K562 (cell line): ENCODE measurements around the gene WDR86. TPM values are rescaled to one million over a fixed set of nuclear protein-coding genes. Genes with fewer than 3 reads are reported as not detected.
A peak's percentile ranks its signal among the peaks of the same experiment; 100 is the strongest.

Experiments
- ATAC-seq: fragments of 200-7000 bp; cut with Tn5 transposase; 3 replicates; pipeline ENCODE4 v1.9.1; 2020; ENCODE audit warnings: moderate library complexity
- BruUV-seq: library from RNA; stranded (reverse); fragments of 400-500 nt; replicated peaks from 2 replicates; lab custom pipeline; 2021; lab: Mats Ljungman, UMichigan
- CTCF ChIA-PET: fragments of 300-600 bp; formaldehyde crosslinking; extraction: SDS; loops from one replicate; lab custom pipeline; 2021; ENCODE audit warnings: low intra/inter-chr PET ratio; lab: Yijun Ruan, JAX
- POLR2A ChIA-PET: fragments of 300-600, 350-650 bp; sonication (Branson Sonifier 250); formaldehyde crosslinking; extraction: SDS; loops from one replicate; lab custom pipeline; 2021; ENCODE audit warnings: antibody characterized with exemption, inconsistent platforms; lab: Yijun Ruan, JAX
- DNase-seq, 4 experiments: peaks; one replicate each; pipeline versions ENCODE4 v3.0.0 to v3.0.0-alpha.2; 2011 to 2018; ENCODE audit warnings: low spot score in 3 of 4, mixed read lengths in 3 of 4; ENCODE audit errors: extremely low read depth in 1 of 4
- FAIRE-seq: peaks from 2 replicates; lab custom pipeline; 2011; peaks lifted over from hg19 to GRCh38; lab: Jason Lieb, UNC
- H2AFZ ChIP-seq: 2 replicates; pipeline ENCODE4 v1.6.0; 2011; ENCODE audit warnings: low read depth, low read length, control low read depth, inconsistent platforms
- H3K27ac ChIP-seq: fragments of 200-600 bp; 3 replicates; pipeline ENCODE4 v1.8.0; 2011; ENCODE audit warnings: low read depth, mild to moderate bottlenecking, control low read depth, inconsistent platforms, low read length, moderate library complexity, mixed read lengths; ENCODE audit errors: extremely low read depth
- H3K27me3 ChIP-seq, 2 experiments: fragments of 300-600 bp in 1 of 2; 2 replicates in 1 of 2; 3 replicates in 1 of 2; pipeline versions ENCODE4 v1.6.0 to v1.8.0; 2011; ENCODE audit warnings: inconsistent platforms in 2 of 2, low read length in 2 of 2, mild to moderate bottlenecking in 1 of 2, mixed read lengths in 1 of 2, moderate library complexity in 1 of 2; ENCODE audit not compliant: control insufficient read depth in 2 of 2, insufficient read depth in 2 of 2
- H3K36me3 ChIP-seq: fragments of 300-600 bp; 3 replicates; pipeline ENCODE4 v1.8.0; 2011; ENCODE audit warnings: mild to moderate bottlenecking, low read length, inconsistent platforms; ENCODE audit not compliant: control insufficient read depth, insufficient read depth
- H3K4me1 ChIP-seq, 2 experiments: fragments of 200-600 bp in 1 of 2; replicated peaks in 1 of 2; 2 replicates in 1 of 2; 3 replicates in 1 of 2; pipeline versions ENCODE4 v1.5.1 to v1.8.0; 2011; ENCODE audit warnings: inconsistent platforms in 2 of 2, low read length in 2 of 2, mild to moderate bottlenecking in 1 of 2, mixed read lengths in 1 of 2, moderate library complexity in 1 of 2; ENCODE audit not compliant: control insufficient read depth in 2 of 2, insufficient read depth in 2 of 2
- H3K4me2 ChIP-seq: 2 replicates; pipeline ENCODE4 v1.6.1; 2011; ENCODE audit warnings: low read length, control low read depth, inconsistent platforms, mixed read lengths; ENCODE audit not compliant: insufficient read depth
- H3K4me3 ChIP-seq: fragments of 200-600 bp; sonication (generic), shearing (Covaris generic); 2 replicates; pipeline ENCODE4 v1.5.1; 2016; ENCODE audit warnings: control low read depth, inconsistent platforms
- H3K79me2 ChIP-seq: fragments of 200-600 bp; 3 replicates; pipeline ENCODE4 v1.8.0; 2011; ENCODE audit warnings: low read length, inconsistent platforms; ENCODE audit not compliant: control insufficient read depth, insufficient read depth
- H3K9ac ChIP-seq, 2 experiments: 2 replicates each; pipeline versions ENCODE4 v1.6.0 to v1.6.1; 2011; ENCODE audit warnings: low read depth in 2 of 2, low read length in 2 of 2, control low read depth in 1 of 2, inconsistent platforms in 1 of 2, mild to moderate bottlenecking in 1 of 2, mixed read lengths in 1 of 2; ENCODE audit not compliant: insufficient read depth in 1 of 2
- H3K9me1 ChIP-seq: one replicate; pipeline ENCODE4 v1.6.0; 2011; ENCODE audit warnings: inconsistent platforms, mild to moderate bottlenecking, low read length, moderate library complexity; ENCODE audit not compliant: control insufficient read depth, insufficient read depth
- H3K9me3 ChIP-seq: replicated peaks from 2 replicates; pipeline ENCODE4 v1.5.1; 2011; ENCODE audit warnings: low read depth, low read length, inconsistent platforms; ENCODE audit not compliant: control insufficient read depth, insufficient read depth
- H4K20me1 ChIP-seq: replicated peaks from 2 replicates; pipeline ENCODE4 v1.6.1; 2011; ENCODE audit warnings: low read length, inconsistent platforms, mixed read lengths; ENCODE audit not compliant: control insufficient read depth, insufficient read depth
- DACH1 ChIP-seq: fragments of 450-650 bp; IDR thresholded peaks from 2 replicates; pipeline ENCODE4 v1.6.1; 2018; ENCODE audit not compliant: partially characterized antibody
- FOXA1 ChIP-seq: fragments of 450-650 bp; IDR thresholded peaks from 2 replicates; pipeline ENCODE4 v1.6.1; 2016; ENCODE audit warnings: mild to moderate bottlenecking, borderline replicate concordance
- HEY1 ChIP-seq: fragments of 250-450 bp; sonication (Bioruptor Pico); IDR thresholded peaks from 2 replicates; pipeline ENCODE4 v1.5.0; 2020; ENCODE audit warnings: mild to moderate bottlenecking, moderate library complexity, borderline replicate concordance
- KLF1 ChIP-seq: fragments of 450-650 bp; IDR thresholded peaks from 2 replicates; pipeline ENCODE4 v1.6.1; 2016; ENCODE audit warnings: missing genetic modification characterization, missing compliant biosample characterization
- NCOA2 ChIP-seq, 2 experiments: fragments of 450-650 bp; IDR thresholded peaks; 2 replicates each; pipeline ENCODE4 v1.6.1; 2018; ENCODE audit warnings: mild to moderate bottlenecking in 2 of 2, moderate library complexity in 1 of 2; ENCODE audit not compliant: partially characterized antibody in 2 of 2
- NR1H2 ChIP-seq: sonication (generic); formaldehyde crosslinking; IDR thresholded peaks from 2 replicates; pipeline ENCODE4 v1.4.0; 2020; ENCODE audit warnings: mild to moderate bottlenecking, missing genetic modification reagents
- PTRF ChIP-seq: fragments of 450-650 bp; IDR thresholded peaks from 2 replicates; pipeline ENCODE4 v1.6.1; 2016; ENCODE audit warnings: mild to moderate bottlenecking, missing genetic modification characterization, missing compliant biosample characterization
- SNRNP70 ChIP-seq: fragments of 200-400 bp; formaldehyde crosslinking; optimal IDR thresholded peaks from 2 replicates; pipeline ENCODE3; 2017; ENCODE audit warnings: low read depth, low read length
- TCF7L2 ChIP-seq: fragments of 150-350 bp; IDR thresholded peaks from 2 replicates; pipeline ENCODE4 v1.6.1; 2016; ENCODE audit warnings: low read depth, mild to moderate bottlenecking, low read length, moderate library complexity
- THRAP3 ChIP-seq: fragments of 450-650 bp; IDR thresholded peaks from 2 replicates; pipeline ENCODE4 v1.6.1; 2016; ENCODE audit warnings: mild to moderate bottlenecking, inconsistent platforms, borderline replicate concordance
- ZFX ChIP-seq: sonication (generic); formaldehyde crosslinking; IDR thresholded peaks from 2 replicates; pipeline ENCODE4 v1.8.0; 2022; ENCODE audit warnings: mild to moderate bottlenecking, missing genetic modification reagents, moderate library complexity
- ZSCAN32 ChIP-seq: fragments of 450-650 bp; formaldehyde crosslinking; IDR thresholded peaks from 2 replicates; pipeline ENCODE4 v1.4.0; 2020; ENCODE audit warnings: mild to moderate bottlenecking, moderate library complexity
- WGBS: fragments of 100-300 bp; shearing (Covaris generic); methylation state at CpG from one replicate; pipeline ENCODE4 v1.1.6; 2016; ENCODE audit warnings: low coverage, mixed read lengths; ENCODE audit not compliant: insufficient coverage; ENCODE audit errors: missing lambda C conversion rate; 5-methylcytosine and 5-hydroxymethylcytosine counted together
- in situ Hi-C: fragments of 300-500 bp; cut with MboI; formaldehyde crosslinking; loops from 4 replicates; pipeline ENCODE4 v1.15.0; 2018; ENCODE audit warnings: inconsistent platforms, mixed read lengths
- intact Hi-C: fragments of 100-400 bp; cut with micrococcal nuclease; formaldehyde crosslinking; loops from 2 replicates; pipeline ENCODE4 v1.14.2; 2022
- polyA plus RNA-seq, 8 experiments: library from polyadenylated mRNA; depleted of rRNA in 4 of 8; stranded (reverse) in 5 of 8; unstranded in 3 of 8; fragments of >200 nt; fragmentation: Nextera tagmentation in 2 of 8; fragmentation: Illumina TruSeq in 1 of 8; extraction: Ambion mirVana in 2 of 8; extraction: Trizol in 1 of 8; gene quantifications; 2 replicates each; pipeline versions ENCODE4 v1.2.1 to v1.2.3, GENCODE V29; 2011 to 2014; ENCODE audit warnings: inconsistent platforms in 1 of 8, missing spikeins in 1 of 8
- total RNA-seq, 7 experiments: library from RNA; depleted of rRNA in 6 of 7; stranded (reverse); fragments of >200 nt in 6 of 7; fragmentation: Illumina TruSeq in 2 of 7; extraction: Trizol in 2 of 7; gene quantifications; 2 replicates each; pipeline versions ENCODE4 v1.2.1 to v1.2.3, GENCODE V29; 2011 to 2021; ENCODE audit warnings: low replicate concordance in 1 of 7
- TF ChIP-seq, protein P1 (sequence below), 2 experiments: fragments of 450-650 bp in 1 of 2; IDR thresholded peaks; 2 replicates each; pipeline ENCODE4 v1.6.1; 2011 to 2017; ENCODE audit warnings: low read depth in 2 of 2, antibody characterized with exemption in 1 of 2, borderline replicate concordance in 1 of 2, low read length in 1 of 2, mild to moderate bottlenecking in 1 of 2, mixed read lengths in 1 of 2; ENCODE audit not compliant: control insufficient read depth in 1 of 2
- TF ChIP-seq, protein P2 (sequence below): sonication (generic); formaldehyde crosslinking; IDR thresholded peaks from 2 replicates; pipeline ENCODE4 v1.8.0; 2023; ENCODE audit warnings: mild to moderate bottlenecking, missing genetic modification reagents

The WDR86 gene
- total and polyA plus RNA-seq, 9 of the 15 experiments (the other 6 are each of a cell fraction or from before 2014, with no cell fraction given) = 0.24 TPM; not detected in 8

DNA sequence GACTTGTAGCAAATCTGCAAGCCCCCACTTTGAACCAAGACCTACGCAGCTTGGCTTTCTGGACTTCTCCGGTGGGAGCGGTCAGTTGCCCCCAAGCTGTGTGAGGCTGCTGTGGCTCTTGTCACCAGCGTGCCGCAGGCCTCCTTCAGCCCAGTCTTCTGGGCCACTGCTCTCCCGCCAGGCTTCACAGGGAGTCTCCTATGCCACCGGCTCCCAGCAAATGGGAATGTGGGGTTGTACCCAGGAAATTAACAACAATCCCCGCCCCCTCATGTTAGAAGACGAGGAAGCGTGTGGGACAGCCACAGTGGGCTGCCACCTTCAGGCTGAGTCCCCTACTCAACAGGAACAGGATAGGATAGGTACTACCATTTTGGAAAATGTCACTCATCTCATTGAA, 4.2 kb downstream of the WDR86 start (continued):
- TF ChIP-seq, protein P1, sequence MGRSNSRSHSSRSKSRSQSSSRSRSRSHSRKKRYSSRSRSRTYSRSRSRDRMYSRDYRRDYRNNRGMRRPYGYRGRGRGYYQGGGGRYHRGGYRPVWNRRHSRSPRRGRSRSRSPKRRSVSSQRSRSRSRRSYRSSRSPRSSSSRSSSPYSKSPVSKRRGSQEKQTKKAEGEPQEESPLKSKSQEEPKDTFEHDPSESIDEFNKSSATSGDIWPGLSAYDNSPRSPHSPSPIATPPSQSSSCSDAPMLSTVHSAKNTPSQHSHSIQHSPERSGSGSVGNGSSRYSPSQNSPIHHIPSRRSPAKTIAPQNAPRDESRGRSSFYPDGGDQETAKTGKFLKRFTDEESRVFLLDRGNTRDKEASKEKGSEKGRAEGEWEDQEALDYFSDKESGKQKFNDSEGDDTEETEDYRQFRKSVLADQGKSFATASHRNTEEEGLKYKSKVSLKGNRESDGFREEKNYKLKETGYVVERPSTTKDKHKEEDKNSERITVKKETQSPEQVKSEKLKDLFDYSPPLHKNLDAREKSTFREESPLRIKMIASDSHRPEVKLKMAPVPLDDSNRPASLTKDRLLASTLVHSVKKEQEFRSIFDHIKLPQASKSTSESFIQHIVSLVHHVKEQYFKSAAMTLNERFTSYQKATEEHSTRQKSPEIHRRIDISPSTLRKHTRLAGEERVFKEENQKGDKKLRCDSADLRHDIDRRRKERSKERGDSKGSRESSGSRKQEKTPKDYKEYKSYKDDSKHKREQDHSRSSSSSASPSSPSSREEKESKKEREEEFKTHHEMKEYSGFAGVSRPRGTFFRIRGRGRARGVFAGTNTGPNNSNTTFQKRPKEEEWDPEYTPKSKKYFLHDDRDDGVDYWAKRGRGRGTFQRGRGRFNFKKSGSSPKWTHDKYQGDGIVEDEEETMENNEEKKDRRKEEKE (IDR thresholded peaks at IDR 0.05; ENCODE audit: borderline replicate concordance in 1 of 2, control insufficient read depth in 1 of 2, low read depth in 2 of 2, low read length in 1 of 2) = no peak
- TF ChIP-seq THRAP3 (no peak), NCOA2 (IDR thresholded peaks at IDR 0.05; ENCODE audit: partially characterized antibody in 2 of 2) (no peak), HEY1 (CRISPR knock-in tag) (no peak), PTRF (tag) (no peak), NR1H2 (CRISPR knock-in tag) (no peak)

DNA sequence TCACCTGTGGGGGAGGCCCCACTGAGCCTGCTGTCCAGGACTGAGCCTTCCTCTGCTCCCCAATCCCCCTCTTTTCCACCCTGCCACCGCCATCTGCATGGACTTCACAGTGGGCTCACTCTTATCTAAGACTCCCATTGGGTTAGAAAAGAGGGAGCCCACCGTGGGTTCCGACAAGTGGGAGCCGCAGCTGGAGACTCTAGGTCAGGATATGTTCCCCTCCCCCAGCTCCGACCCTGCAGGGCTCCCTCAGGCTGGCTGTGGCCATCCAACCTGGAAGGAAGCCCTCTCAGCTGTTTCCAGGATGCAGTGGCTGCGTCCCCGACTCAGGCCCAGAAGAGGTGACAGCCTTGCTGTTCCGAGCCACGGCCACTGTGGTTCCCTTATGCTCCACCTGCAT, 4.8 kb downstream of the WDR86 start:
- no peaks in the 10 kb centered on the region for H4K20me1 ChIP-seq
- H3K27ac ChIP-seq = peak overlapping the region; percentile 83
- no peaks in the 10 kb centered on the region; the same call in 1 of the 2 replicates for H3K9me3 ChIP-seq
- no peaks in the 10 kb centered on the region for H3K79me2 ChIP-seq
- no peak for FAIRE-seq
- intact Hi-C loops = no loop called here
- ChIA-PET POLR2A (interaction anchor here (0.6 to 0.9 kb wide), 3 partner anchors 10 to 97 kb away, joined by 3 to 5 read pairs (median 4); no protein-coding TSS in a partner anchor), CTCF (no interaction called here)
- no peaks in the 10 kb centered on the region for H3K9me1 ChIP-seq
- peak overlapping the region; percentile 86 for H2AFZ ChIP-seq
- peak in 1 of 4 experiments; percentile 42 for DNase-seq
- H3K36me3 ChIP-seq = no peaks in the 10 kb centered on the region
- BruUV-seq = no TSS peak
- 41% methylated on average over 9 of the region's 9 CpGs for WGBS
- peaks cover 27 to 41% of the 10 kb centered on the region in 2 experiments for H3K4me1 ChIP-seq
- in situ Hi-C loops = no loop called here
- peak; percentile 25 for ATAC-seq
- H3K27me3 ChIP-seq = no peaks in the 10 kb centered on the region
- H3K9ac ChIP-seq = peak overlapping the region; percentile 42 to 84; a peak in 3 of 4 replicates
- H3K4me2 ChIP-seq = peak overlapping the region; percentile 20
- no peak overlapping the region for H3K4me3 ChIP-seq
- TF ChIP-seq SNRNP70 (peak; percentile 39), ZSCAN32 (CRISPR knock-in tag) (no peak), DACH1 (peak; percentile 15), KLF1 (no peak), FOXA1 (no peak), ZFX (CRISPR knock-in tag) (peak; percentile 31), TCF7L2 (no peak)
- TF ChIP-seq, protein P2, sequence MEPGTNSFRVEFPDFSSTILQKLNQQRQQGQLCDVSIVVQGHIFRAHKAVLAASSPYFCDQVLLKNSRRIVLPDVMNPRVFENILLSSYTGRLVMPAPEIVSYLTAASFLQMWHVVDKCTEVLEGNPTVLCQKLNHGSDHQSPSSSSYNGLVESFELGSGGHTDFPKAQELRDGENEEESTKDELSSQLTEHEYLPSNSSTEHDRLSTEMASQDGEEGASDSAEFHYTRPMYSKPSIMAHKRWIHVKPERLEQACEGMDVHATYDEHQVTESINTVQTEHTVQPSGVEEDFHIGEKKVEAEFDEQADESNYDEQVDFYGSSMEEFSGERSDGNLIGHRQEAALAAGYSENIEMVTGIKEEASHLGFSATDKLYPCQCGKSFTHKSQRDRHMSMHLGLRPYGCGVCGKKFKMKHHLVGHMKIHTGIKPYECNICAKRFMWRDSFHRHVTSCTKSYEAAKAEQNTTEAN (CRISPR knock-in tag) = peak; percentile 4; the same call in 1 of the 2 replicates
